ENCODE data around the gene MARK3.

Gene MARK3

DNA sequence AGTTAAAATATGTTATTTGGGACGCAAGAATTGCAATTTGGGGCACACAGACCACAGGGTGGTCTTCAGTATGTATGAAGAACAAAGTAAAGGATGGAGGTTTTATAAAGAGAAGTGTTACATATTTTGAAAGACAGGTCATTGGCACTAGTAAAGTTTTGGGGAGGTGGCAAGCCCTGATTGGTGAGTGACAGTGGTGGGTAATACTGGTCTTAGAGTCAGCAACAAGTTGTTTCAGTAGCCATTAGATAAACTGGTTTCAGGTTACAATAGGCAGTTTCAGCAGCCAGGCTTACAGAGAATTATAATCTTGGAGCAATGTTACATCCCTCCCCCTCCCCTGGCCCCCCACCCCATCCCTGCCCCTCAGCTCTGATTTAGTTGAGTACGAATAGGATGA is 17.5 kb downstream of the MARK3 start:
- Histone ChIP-seq H2BK5ac (ENCODE audit: low read depth, low read length, poor library complexity) (no peak overlapping the region), H4K8ac (ENCODE audit: low read depth, low read length) (no peak overlapping the region), H2AFZ (ENCODE audit: insufficient read depth, low read length, poor library complexity) (no peak overlapping the region), H3K4me1 (ENCODE audit: control insufficient read depth in 1 of 2, insufficient read depth in 2 of 2, low read length in 2 of 2) (peaks cover 0 to 7% of the 10 kb centered on the region in 2 experiments), H3K79me2 (ENCODE audit: control insufficient read depth, insufficient read depth, low read length, poor library complexity) (no peaks in the 10 kb centered on the region), H3K4me2 (ENCODE audit: low read length) (no peak overlapping the region), H3K9ac (ENCODE audit: low read length) (no peak overlapping the region), H3K14ac (ENCODE audit: low read length) (no peak overlapping the region), H2AK5ac (ENCODE audit: low read length) (no peak overlapping the region), H3K27me3 (ENCODE audit: insufficient read depth, low read length) (no peaks in the 10 kb centered on the region), H3K18ac (ENCODE audit: low read length) (no peak overlapping the region), H4K12ac (ENCODE audit: low read depth, low read length) (no peak overlapping the region), H3K4ac (ENCODE audit: low read depth, low read length) (peak overlapping the region; percentile 75), H3K36me3 (ENCODE audit: control insufficient read depth in 1 of 2, insufficient read depth in 2 of 2, low read length in 2 of 2) (peaks cover 7 to 10% of the 10 kb centered on the region in 2 experiments), H3K27ac (ENCODE audit: low read depth, low read length) (no peak overlapping the region), H3K4me3 (ENCODE audit: low read depth, low read length) (no peak overlapping the region), H2BK12ac (ENCODE audit: low read length) (no peak overlapping the region), H4K91ac (ENCODE audit: low read depth, low read length) (no peak overlapping the region), H3K79me1 (ENCODE audit: low read length) (no peaks in the 10 kb centered on the region), H2BK120ac (ENCODE audit: insufficient read depth, low read length, poor library complexity) (no peak overlapping the region), H3K23ac (ENCODE audit: low read length) (no peak overlapping the region), H3K9me3 (ENCODE audit: insufficient read depth, low read depth, low read length) (no peaks in the 10 kb centered on the region)
- WGBS (ENCODE audit: extremely low coverage, insufficient coverage, insufficient read length), result no CpG with 5 or more reads among the region's 2 CpGs
- DNase-seq, result no peak

DNA sequence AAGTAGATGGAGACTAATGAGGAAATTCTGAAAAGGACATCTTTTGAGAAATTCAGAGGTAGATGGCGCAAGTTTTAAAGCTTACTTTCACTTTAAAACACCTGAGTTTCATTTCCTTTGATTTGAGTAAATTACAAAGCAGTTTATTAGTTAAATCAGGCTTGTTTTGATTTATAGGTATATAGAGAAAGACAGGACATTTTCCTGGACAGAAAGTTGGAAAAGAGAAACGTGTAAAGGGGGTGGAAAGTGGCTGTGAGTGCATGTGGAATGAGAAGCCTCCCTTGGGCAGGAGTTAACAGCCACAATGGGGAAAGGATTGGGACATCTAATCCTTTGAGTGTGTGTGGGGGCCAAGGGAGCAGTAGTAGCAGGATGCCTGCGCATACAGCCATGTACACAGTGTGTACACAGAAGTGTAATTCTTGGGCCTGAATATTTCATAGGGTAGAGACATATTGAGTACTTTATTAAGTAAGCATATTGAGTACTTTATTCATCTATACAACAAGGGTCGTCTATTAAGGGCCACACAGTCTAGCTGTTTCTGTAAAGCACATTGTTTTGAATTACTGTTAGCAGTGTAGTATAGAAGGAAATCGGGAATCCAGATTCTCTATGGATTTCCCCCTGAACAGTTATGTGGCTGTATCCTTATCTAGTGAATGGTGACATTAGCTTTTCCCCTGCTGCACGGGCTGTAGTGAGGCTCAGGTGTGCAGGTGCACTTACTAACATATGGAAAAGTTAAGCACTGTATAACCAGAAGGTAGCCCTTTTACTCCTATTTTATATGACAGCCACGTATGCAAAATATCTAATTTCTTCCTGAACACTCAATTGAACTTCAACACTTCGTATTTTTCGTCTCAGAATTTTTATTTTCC is 19.1 kb downstream of the MARK3 start:
- Histone ChIP-seq H3K79me2 (ENCODE audit: control insufficient read depth, insufficient read depth, low read length, poor library complexity) (no peaks in the 10 kb centered on the region), H2AK5ac (ENCODE audit: low read length) (no peak overlapping the region), H3K14ac (ENCODE audit: low read length) (no peak overlapping the region), H3K79me1 (ENCODE audit: low read length) (no peaks in the 10 kb centered on the region), H3K27me3 (ENCODE audit: insufficient read depth, low read length) (no peaks in the 10 kb centered on the region), H3K36me3 (ENCODE audit: control insufficient read depth in 1 of 2, insufficient read depth in 2 of 2, low read length in 2 of 2) (peaks cover 7 to 13% of the 10 kb centered on the region in 2 experiments), H4K91ac (ENCODE audit: low read depth, low read length) (no peak overlapping the region), H3K4me1 (ENCODE audit: control insufficient read depth in 1 of 2, insufficient read depth in 2 of 2, low read length in 2 of 2) (peaks cover 2 to 12% of the 10 kb centered on the region in 2 experiments), H2BK12ac (ENCODE audit: low read length) (no peak overlapping the region), H3K27ac (ENCODE audit: low read depth, low read length) (no peak overlapping the region), H3K9me3 (ENCODE audit: insufficient read depth, low read depth, low read length) (no peaks in the 10 kb centered on the region), H3K23ac (ENCODE audit: low read length) (no peak overlapping the region), H3K4me2 (ENCODE audit: low read length) (no peak overlapping the region), H2AFZ (ENCODE audit: insufficient read depth, low read length, poor library complexity) (no peak overlapping the region), H2BK120ac (ENCODE audit: insufficient read depth, low read length, poor library complexity) (no peak overlapping the region), H2BK5ac (ENCODE audit: low read depth, low read length, poor library complexity) (no peak overlapping the region), H3K18ac (ENCODE audit: low read length) (no peak overlapping the region), H4K8ac (ENCODE audit: low read depth, low read length) (no peak overlapping the region), H3K9ac (ENCODE audit: low read length) (no peak overlapping the region), H3K4me3 (ENCODE audit: low read depth, low read length) (no peak overlapping the region), H3K4ac (ENCODE audit: low read depth, low read length) (peak overlapping the region; percentile 12), H4K12ac (ENCODE audit: low read depth, low read length) (no peak overlapping the region)
- no peak for DNase-seq
- 100% methylated on average over 2 of the region's 9 CpGs for WGBS (ENCODE audit: extremely low coverage, insufficient coverage, insufficient read length)

DNA sequence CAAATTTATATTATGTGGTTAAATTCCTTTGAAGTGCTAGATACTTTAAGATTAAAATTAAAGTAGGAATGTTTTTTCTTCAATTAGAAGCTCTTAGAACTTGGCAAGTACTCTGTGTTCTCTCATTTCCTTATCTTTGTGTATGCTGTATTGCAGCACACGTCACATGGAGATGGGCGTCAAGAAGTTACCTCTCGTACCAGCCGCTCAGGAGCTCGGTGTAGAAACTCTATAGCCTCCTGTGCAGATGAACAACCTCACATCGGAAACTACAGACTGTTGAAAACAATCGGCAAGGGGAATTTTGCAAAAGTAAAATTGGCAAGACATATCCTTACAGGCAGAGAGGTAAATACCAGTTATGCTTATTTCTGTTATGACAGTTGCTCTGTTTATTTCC is 19.7 kb downstream of the MARK3 start:
- Histone ChIP-seq H3K9me3 (ENCODE audit: insufficient read depth, low read depth, low read length) (no peaks in the 10 kb centered on the region), H3K27ac (ENCODE audit: low read depth, low read length) (no peak overlapping the region), H3K4ac (ENCODE audit: low read depth, low read length) (no peak overlapping the region), H4K91ac (ENCODE audit: low read depth, low read length) (no peak overlapping the region), H3K4me3 (ENCODE audit: low read depth, low read length) (no peak overlapping the region), H3K18ac (ENCODE audit: low read length) (no peak overlapping the region), H3K4me2 (ENCODE audit: low read length) (no peak overlapping the region), H3K36me3 (ENCODE audit: control insufficient read depth in 1 of 2, insufficient read depth in 2 of 2, low read length in 2 of 2) (peaks cover 7 to 13% of the 10 kb centered on the region in 2 experiments), H3K14ac (ENCODE audit: low read length) (no peak overlapping the region), H2AK5ac (ENCODE audit: low read length) (no peak overlapping the region), H2BK120ac (ENCODE audit: insufficient read depth, low read length, poor library complexity) (no peak overlapping the region), H2BK5ac (ENCODE audit: low read depth, low read length, poor library complexity) (no peak overlapping the region), H3K9ac (ENCODE audit: low read length) (no peak overlapping the region), H2BK12ac (ENCODE audit: low read length) (no peak overlapping the region), H3K23ac (ENCODE audit: low read length) (no peak overlapping the region), H3K27me3 (ENCODE audit: insufficient read depth, low read length) (no peaks in the 10 kb centered on the region), H4K12ac (ENCODE audit: low read depth, low read length) (no peak overlapping the region), H3K79me1 (ENCODE audit: low read length) (no peaks in the 10 kb centered on the region), H3K4me1 (ENCODE audit: control insufficient read depth in 1 of 2, insufficient read depth in 2 of 2, low read length in 2 of 2) (peaks cover 2 to 12% of the 10 kb centered on the region in 2 experiments), H3K79me2 (ENCODE audit: control insufficient read depth, insufficient read depth, low read length, poor library complexity) (no peaks in the 10 kb centered on the region), H2AFZ (ENCODE audit: insufficient read depth, low read length, poor library complexity) (no peak overlapping the region), H4K8ac (ENCODE audit: low read depth, low read length) (no peak overlapping the region)
- no CpG with 5 or more reads among the region's 7 CpGs for WGBS (ENCODE audit: extremely low coverage, insufficient coverage, insufficient read length)
- DNase-seq, result no peak

DNA sequence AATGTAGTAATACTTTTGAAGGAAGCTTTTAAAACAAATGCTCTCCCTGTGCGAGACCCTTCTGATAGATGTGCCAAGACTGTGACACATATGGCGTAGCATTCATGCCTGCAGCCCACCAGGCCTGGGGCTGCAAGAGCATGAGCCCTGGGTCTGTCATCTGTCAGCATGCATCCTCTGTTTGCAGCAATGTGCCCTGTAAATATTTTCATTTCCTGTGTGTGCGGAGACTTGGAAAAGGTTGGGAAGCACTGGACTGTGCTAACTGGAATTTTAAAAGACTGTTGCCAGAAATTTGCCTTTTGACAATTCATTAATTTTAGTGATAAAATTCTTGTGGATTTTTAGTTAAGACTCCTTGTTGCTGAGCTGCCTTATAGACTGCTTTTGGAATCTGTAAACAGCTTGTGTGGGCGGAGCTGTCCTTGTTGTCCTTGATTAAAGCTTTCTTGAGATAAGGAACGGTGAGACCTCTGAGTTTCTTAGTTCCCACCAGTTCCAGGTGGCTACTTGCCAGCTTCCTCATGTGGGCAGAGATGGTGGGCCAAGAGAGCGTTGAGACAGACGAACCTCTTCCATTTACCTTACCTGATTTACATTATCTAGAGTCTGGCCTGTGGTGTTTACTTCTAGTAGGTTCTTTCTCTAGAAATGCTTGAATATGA is 23.4 kb downstream of the MARK3 start:
- Histone ChIP-seq H3K9ac (ENCODE audit: low read length) (no peak overlapping the region), H4K91ac (ENCODE audit: low read depth, low read length) (no peak overlapping the region), H3K79me1 (ENCODE audit: low read length) (no peaks in the 10 kb centered on the region), H2BK120ac (ENCODE audit: insufficient read depth, low read length, poor library complexity) (no peak overlapping the region), H2AK5ac (ENCODE audit: low read length) (no peak overlapping the region), H3K79me2 (ENCODE audit: control insufficient read depth, insufficient read depth, low read length, poor library complexity) (no peaks in the 10 kb centered on the region), H3K4me2 (ENCODE audit: low read length) (no peak overlapping the region), H3K4ac (ENCODE audit: low read depth, low read length) (no peak overlapping the region), H3K27me3 (ENCODE audit: insufficient read depth, low read length) (no peaks in the 10 kb centered on the region), H2AFZ (ENCODE audit: insufficient read depth, low read length, poor library complexity) (no peak overlapping the region), H3K36me3 (ENCODE audit: control insufficient read depth in 1 of 2, insufficient read depth in 2 of 2, low read length in 2 of 2) (peaks cover 12 to 20% of the 10 kb centered on the region in 2 experiments), H3K14ac (ENCODE audit: low read length) (no peak overlapping the region), H3K4me1 (ENCODE audit: control insufficient read depth in 1 of 2, insufficient read depth in 2 of 2, low read length in 2 of 2) (peaks cover 2 to 6% of the 10 kb centered on the region in 2 experiments), H4K12ac (ENCODE audit: low read depth, low read length) (no peak overlapping the region), H3K18ac (ENCODE audit: low read length) (no peak overlapping the region), H3K4me3 (ENCODE audit: low read depth, low read length) (no peak overlapping the region), H3K9me3 (ENCODE audit: insufficient read depth, low read depth, low read length) (peaks cover 1% of the 10 kb centered on the region), H2BK12ac (ENCODE audit: low read length) (no peak overlapping the region), H2BK5ac (ENCODE audit: low read depth, low read length, poor library complexity) (no peak overlapping the region), H3K23ac (ENCODE audit: low read length) (no peak overlapping the region), H4K8ac (ENCODE audit: low read depth, low read length) (no peak overlapping the region), H3K27ac (ENCODE audit: low read depth, low read length) (no peak overlapping the region)
- WGBS (ENCODE audit: extremely low coverage, insufficient coverage, insufficient read length), result no CpG with 5 or more reads among the region's 7 CpGs
- DNase-seq, result no peak
